GM12878 (cell line): ENCODE measurements around the gene CCDC88C. TPM values are rescaled to one million over a fixed set of nuclear protein-coding genes. Genes with fewer than 3 reads are reported as not detected.

Source experiments
- ATF7 ChIP-seq: fragments of 450-650 bp; IDR thresholded peaks from 2 replicates; pipeline ENCODE4 v1.6.1; 2016; ENCODE audit warnings: low read depth, mild to moderate bottlenecking
- BRCA1 ChIP-seq: IDR thresholded peaks from 2 replicates; pipeline ENCODE4 v1.6.1; 2011; ENCODE audit warnings: low read depth, low read length, improper control_type of control experiment
- CEBPB ChIP-seq, 2 experiments: fragments of 150-350 bp in 1 of 2; IDR thresholded peaks; 2 replicates each; pipeline ENCODE4 v1.6.1; 2012 to 2014; ENCODE audit warnings: low read depth in 2 of 2, low read length in 2 of 2, borderline replicate concordance in 1 of 2, inconsistent platforms in 1 of 2
- CREB1 ChIP-seq: IDR thresholded peaks from 2 replicates; pipeline ENCODE4 v1.6.1; 2012; ENCODE audit warnings: low read depth, mild to moderate bottlenecking, inconsistent platforms
- ETV6 ChIP-seq, 2 experiments: fragments of 450-650 bp in 1 of 2; IDR thresholded peaks in 1 of 2; conservative IDR thresholded peaks in 1 of 2; 2 replicates each; pipeline ENCODE4 v1.6.1; 2014; ENCODE audit warnings: antibody characterized with exemption in 1 of 2, borderline replicate concordance in 1 of 2, low read depth in 1 of 2, mild to moderate bottlenecking in 1 of 2, moderate library complexity in 1 of 2
- FOXM1 ChIP-seq: IDR thresholded peaks from 2 replicates; pipeline ENCODE4 v1.6.1; 2012; ENCODE audit warnings: low read depth, mild to moderate bottlenecking, inconsistent platforms, low read length, moderate library complexity
- HDAC2 ChIP-seq: fragments of 200-600 bp; sonication (generic); IDR thresholded peaks from 2 replicates; pipeline ENCODE4 v1.6.1; 2017
- HDGF ChIP-seq: fragments of 450-650 bp; IDR thresholded peaks from 2 replicates; pipeline ENCODE4 v1.6.1; 2016; ENCODE audit warnings: antibody characterized with exemption
- KAT2A ChIP-seq: conservative IDR thresholded peaks from 2 replicates; pipeline ENCODE4 v1.6.1; 2011; ENCODE audit warnings: low read depth, low read length; ENCODE audit not compliant: control insufficient read depth
- RFX5 ChIP-seq: IDR thresholded peaks from 2 replicates; pipeline ENCODE4 v1.6.1; 2011; ENCODE audit warnings: low read depth, low read length, improper control_type of control experiment
- SMAD5 ChIP-seq: IDR thresholded peaks from 2 replicates; pipeline ENCODE4 v1.6.1; 2016; ENCODE audit warnings: antibody characterized with exemption, low read depth
- SMC3 ChIP-seq: IDR thresholded peaks from 2 replicates; pipeline ENCODE4 v1.6.1; 2011; ENCODE audit warnings: low read length, improper control_type of control experiment, borderline replicate concordance
- SPI1 ChIP-seq: IDR thresholded peaks from 2 replicates; pipeline ENCODE4 v1.6.1; 2011; ENCODE audit warnings: low read depth, mild to moderate bottlenecking, low read length, moderate library complexity, borderline replicate concordance; ENCODE audit not compliant: insufficient read depth
- TAF1 ChIP-seq: IDR thresholded peaks from 2 replicates; pipeline ENCODE4 v1.6.1; 2011; ENCODE audit warnings: mild to moderate bottlenecking, low read depth, low read length, borderline replicate concordance
- TARDBP ChIP-seq: IDR thresholded peaks from 2 replicates; pipeline ENCODE4 v1.6.1; 2016; ENCODE audit warnings: borderline replicate concordance
- TBL1XR1 ChIP-seq: IDR thresholded peaks from 2 replicates; pipeline ENCODE4 v1.6.1; 2012; ENCODE audit warnings: low read depth, low read length, improper control_type of control experiment
- ZNF592 ChIP-seq: fragments of 450-650 bp; IDR thresholded peaks from 2 replicates; pipeline ENCODE4 v1.6.1; 2017; ENCODE audit warnings: mild to moderate bottlenecking, moderate library complexity
- ZSCAN29 ChIP-seq: fragments of 450-650 bp; IDR thresholded peaks from 2 replicates; pipeline ENCODE4 v1.6.1; 2017; ENCODE audit warnings: mild to moderate bottlenecking, moderate library complexity
- polyA plus RNA-seq, 11 experiments: library from polyadenylated mRNA; depleted of rRNA in 4 of 11; unstranded in 6 of 11; stranded (reverse) in 5 of 11; fragments of >200 nt; fragmentation: Nextera tagmentation in 4 of 11; fragmentation: Illumina TruSeq in 1 of 11; extraction: Ambion mirVana in 4 of 11; extraction: Trizol in 1 of 11; gene quantifications; 1 replicate in 1 of 11; 2 replicates in 10 of 11; pipeline versions ENCODE4 v1.2.1 to v1.2.3, GENCODE V29; 2011 to 2016; ENCODE audit warnings: inconsistent platforms in 2 of 11, missing spikeins in 2 of 11, low read depth in 1 of 11
- total RNA-seq, 4 experiments: library from RNA; depleted of rRNA in 3 of 4; stranded (reverse); fragments of >200 nt in 3 of 4; fragmentation: Illumina TruSeq in 1 of 4; extraction: Trizol in 1 of 4; gene quantifications; 2 replicates each; pipeline versions ENCODE4 v1.2.1 to v1.2.3, GENCODE V29; 2013 to 2021
- TF ChIP-seq, protein P1 (sequence below): fragments of 450-650 bp; IDR thresholded peaks from 2 replicates; pipeline ENCODE4 v1.6.1; 2017; ENCODE audit warnings: antibody characterized with exemption, mild to moderate bottlenecking, moderate library complexity
- TF ChIP-seq, protein P2 (sequence below): fragments of 450-650 bp; IDR thresholded peaks from 2 replicates; pipeline ENCODE4 v1.6.1; 2016; ENCODE audit warnings: mild to moderate bottlenecking, moderate library complexity, borderline replicate concordance

Gene CCDC88C
- total and polyA plus RNA-seq, 10 of the 15 experiments (the other 5 are each of a cell fraction or from before 2014, with no cell fraction given): 4.0 to 79.6 (median 36.6) TPM

GRCh38 chr14:91348845-91349465 is 68.7 kb downstream of the CCDC88C start (continued):
- TF ChIP-seq TAF1 (no peak), TARDBP (no peak), FOXM1 (no peak), SPI1 (no peak), ZSCAN29 (peak; percentile 37; the same call in 1 of the 2 replicates), RFX5 (no peak), SMC3 (0 out of 2 replicates have a peak, but pooled peaks have one; percentile 11), ATF7 (0 out of 2 replicates have a peak, but pooled peaks have one; percentile 38), CEBPB (IDR thresholded peaks at IDR 0.05; ENCODE audit: borderline replicate concordance in 1 of 2, low read depth in 2 of 2, low read length in 2 of 2) (no peak), HDAC2 (no peak), CREB1 (0 out of 2 replicates have a peak, but pooled peaks have one; percentile 6), TBL1XR1 (no peak), ZNF592 (no peak), BRCA1 (no peak), ETV6 (conservative IDR thresholded peaks at IDR 0.05 in 1 of 2, IDR thresholded peaks at IDR 0.05 in 1 of 2; ENCODE audit: borderline replicate concordance in 1 of 2, low read depth in 1 of 2) (no peak), SMAD5 (no peak), KAT2A (no peak), HDGF (0 out of 2 replicates have a peak, but pooled peaks have one; percentile 32)
- TF ChIP-seq, protein P1, sequence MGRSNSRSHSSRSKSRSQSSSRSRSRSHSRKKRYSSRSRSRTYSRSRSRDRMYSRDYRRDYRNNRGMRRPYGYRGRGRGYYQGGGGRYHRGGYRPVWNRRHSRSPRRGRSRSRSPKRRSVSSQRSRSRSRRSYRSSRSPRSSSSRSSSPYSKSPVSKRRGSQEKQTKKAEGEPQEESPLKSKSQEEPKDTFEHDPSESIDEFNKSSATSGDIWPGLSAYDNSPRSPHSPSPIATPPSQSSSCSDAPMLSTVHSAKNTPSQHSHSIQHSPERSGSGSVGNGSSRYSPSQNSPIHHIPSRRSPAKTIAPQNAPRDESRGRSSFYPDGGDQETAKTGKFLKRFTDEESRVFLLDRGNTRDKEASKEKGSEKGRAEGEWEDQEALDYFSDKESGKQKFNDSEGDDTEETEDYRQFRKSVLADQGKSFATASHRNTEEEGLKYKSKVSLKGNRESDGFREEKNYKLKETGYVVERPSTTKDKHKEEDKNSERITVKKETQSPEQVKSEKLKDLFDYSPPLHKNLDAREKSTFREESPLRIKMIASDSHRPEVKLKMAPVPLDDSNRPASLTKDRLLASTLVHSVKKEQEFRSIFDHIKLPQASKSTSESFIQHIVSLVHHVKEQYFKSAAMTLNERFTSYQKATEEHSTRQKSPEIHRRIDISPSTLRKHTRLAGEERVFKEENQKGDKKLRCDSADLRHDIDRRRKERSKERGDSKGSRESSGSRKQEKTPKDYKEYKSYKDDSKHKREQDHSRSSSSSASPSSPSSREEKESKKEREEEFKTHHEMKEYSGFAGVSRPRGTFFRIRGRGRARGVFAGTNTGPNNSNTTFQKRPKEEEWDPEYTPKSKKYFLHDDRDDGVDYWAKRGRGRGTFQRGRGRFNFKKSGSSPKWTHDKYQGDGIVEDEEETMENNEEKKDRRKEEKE: no peak
- TF ChIP-seq, protein P2, sequence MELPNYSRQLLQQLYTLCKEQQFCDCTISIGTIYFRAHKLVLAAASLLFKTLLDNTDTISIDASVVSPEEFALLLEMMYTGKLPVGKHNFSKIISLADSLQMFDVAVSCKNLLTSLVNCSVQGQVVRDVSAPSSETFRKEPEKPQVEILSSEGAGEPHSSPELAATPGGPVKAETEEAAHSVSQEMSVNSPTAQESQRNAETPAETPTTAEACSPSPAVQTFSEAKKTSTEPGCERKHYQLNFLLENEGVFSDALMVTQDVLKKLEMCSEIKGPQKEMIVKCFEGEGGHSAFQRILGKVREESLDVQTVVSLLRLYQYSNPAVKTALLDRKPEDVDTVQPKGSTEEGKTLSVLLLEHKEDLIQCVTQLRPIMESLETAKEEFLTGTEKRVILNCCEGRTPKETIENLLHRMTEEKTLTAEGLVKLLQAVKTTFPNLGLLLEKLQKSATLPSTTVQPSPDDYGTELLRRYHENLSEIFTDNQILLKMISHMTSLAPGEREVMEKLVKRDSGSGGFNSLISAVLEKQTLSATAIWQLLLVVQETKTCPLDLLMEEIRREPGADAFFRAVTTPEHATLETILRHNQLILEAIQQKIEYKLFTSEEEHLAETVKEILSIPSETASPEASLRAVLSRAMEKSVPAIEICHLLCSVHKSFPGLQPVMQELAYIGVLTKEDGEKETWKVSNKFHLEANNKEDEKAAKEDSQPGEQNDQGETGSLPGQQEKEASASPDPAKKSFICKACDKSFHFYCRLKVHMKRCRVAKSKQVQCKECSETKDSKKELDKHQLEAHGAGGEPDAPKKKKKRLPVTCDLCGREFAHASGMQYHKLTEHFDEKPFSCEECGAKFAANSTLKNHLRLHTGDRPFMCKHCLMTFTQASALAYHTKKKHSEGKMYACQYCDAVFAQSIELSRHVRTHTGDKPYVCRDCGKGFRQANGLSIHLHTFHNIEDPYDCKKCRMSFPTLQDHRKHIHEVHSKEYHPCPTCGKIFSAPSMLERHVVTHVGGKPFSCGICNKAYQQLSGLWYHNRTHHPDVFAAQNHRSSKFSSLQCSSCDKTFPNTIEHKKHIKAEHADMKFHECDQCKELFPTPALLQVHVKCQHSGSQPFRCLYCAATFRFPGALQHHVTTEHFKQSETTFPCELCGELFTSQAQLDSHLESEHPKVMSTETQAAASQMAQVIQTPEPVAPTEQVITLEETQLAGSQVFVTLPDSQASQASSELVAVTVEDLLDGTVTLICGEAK: no peak
